Neuronal stem cell (in vitro differentiated cells): ENCODE measurements around the gene PLA2G2D.

Experiments
- DNase-seq: peaks from one replicate; pipeline ENCODE4 v3.0.0-alpha.2; 2013; ENCODE audit warnings: low spot score
- H2AFZ ChIP-seq: one replicate; pipeline ENCODE4 v1.6.1; 2013; ENCODE audit warnings: mild to moderate bottlenecking, low read length, inconsistent platforms
- H2AK5ac ChIP-seq: 2 replicates; pipeline ENCODE4 v1.6.1; 2013; ENCODE audit warnings: low read depth, mild to moderate bottlenecking, inconsistent platforms, low read length, moderate library complexity, mixed read lengths
- H2BK120ac ChIP-seq: 2 replicates; pipeline ENCODE4 v1.6.1; 2013; ENCODE audit warnings: low read depth, mild to moderate bottlenecking, inconsistent platforms, low read length, moderate library complexity, mixed read lengths
- H2BK12ac ChIP-seq: one replicate; pipeline ENCODE4 v1.6.1; 2013; ENCODE audit warnings: low read length, inconsistent platforms
- H2BK15ac ChIP-seq: 2 replicates; pipeline ENCODE4 v1.6.1; 2013; ENCODE audit warnings: mild to moderate bottlenecking, low read length, inconsistent platforms, mixed read lengths
- H2BK5ac ChIP-seq: one replicate; pipeline ENCODE4 v1.6.1; 2013; ENCODE audit warnings: inconsistent platforms, mild to moderate bottlenecking, low read length, moderate library complexity
- H3K14ac ChIP-seq: one replicate; pipeline ENCODE4 v1.6.1; 2013; ENCODE audit warnings: low read length, inconsistent platforms
- H3K18ac ChIP-seq: 2 replicates; pipeline ENCODE4 v1.6.1; 2013; ENCODE audit warnings: low read length, inconsistent platforms
- H3K23ac ChIP-seq: 2 replicates; pipeline ENCODE4 v1.6.1; 2013; ENCODE audit warnings: low read depth, mild to moderate bottlenecking, mixed read lengths, low read length, inconsistent platforms; ENCODE audit not compliant: poor library complexity
- H3K27ac ChIP-seq: replicated peaks from 3 replicates; pipeline ENCODE4 v1.5.1; 2013; ENCODE audit warnings: low read length, inconsistent platforms
- H3K27me3 ChIP-seq, 3 experiments: 2 replicates each; pipeline ENCODE4 v1.6.1; 2013; ENCODE audit warnings: low read length in 3 of 3, mild to moderate bottlenecking in 2 of 3, inconsistent platforms in 1 of 3, low read depth in 1 of 3, mixed read lengths in 1 of 3, moderate library complexity in 1 of 3; ENCODE audit not compliant: control insufficient read depth in 3 of 3, insufficient read depth in 3 of 3
- H3K36me3 ChIP-seq, 2 donors: replicated peaks in 1 of 2; 2 replicates each; pipeline ENCODE4 v1.6.1; 2013; ENCODE audit warnings: low read length in 2 of 2; ENCODE audit not compliant: control insufficient read depth in 2 of 2, insufficient read depth in 2 of 2
- H3K4ac ChIP-seq: 2 replicates; pipeline ENCODE4 v1.6.1; 2013; ENCODE audit warnings: inconsistent platforms, mild to moderate bottlenecking, low read length, moderate library complexity
- H3K4me1 ChIP-seq, 2 donors: 1 replicate in 1 of 2; 2 replicates in 1 of 2; pipeline ENCODE4 v1.6.1; 2013; ENCODE audit warnings: low read length in 2 of 2, low read depth in 1 of 2; ENCODE audit not compliant: control insufficient read depth in 2 of 2, insufficient read depth in 1 of 2
- H3K4me2 ChIP-seq: one replicate; pipeline ENCODE4 v1.6.1; 2013; ENCODE audit warnings: mild to moderate bottlenecking, low read length, inconsistent platforms; ENCODE audit not compliant: insufficient read depth, poor library complexity, severe bottlenecking
- H3K4me3 ChIP-seq, 2 donors: 2 replicates each; pipeline ENCODE4 v1.5.1; 2013; ENCODE audit warnings: low read length in 2 of 2, mild to moderate bottlenecking in 2 of 2, inconsistent platforms in 1 of 2, moderate library complexity in 1 of 2
- H3K79me1 ChIP-seq: one replicate; pipeline ENCODE4 v1.6.1; 2013; ENCODE audit warnings: low read depth, mild to moderate bottlenecking, inconsistent platforms, low read length, moderate library complexity
- H3K9ac ChIP-seq: one replicate; pipeline ENCODE4 v1.6.1; 2013; ENCODE audit warnings: mild to moderate bottlenecking, low read depth, low read length, inconsistent platforms; ENCODE audit not compliant: poor library complexity
- H3K9me3 ChIP-seq, 2 donors: replicated peaks in 1 of 2; 2 replicates each; pipeline versions ENCODE3 to v1.6.1; 2013; ENCODE audit warnings: low read length in 2 of 2, mild to moderate bottlenecking in 2 of 2, inconsistent platforms in 1 of 2, low read depth in 1 of 2, mixed read lengths in 1 of 2, moderate library complexity in 1 of 2; ENCODE audit not compliant: control insufficient read depth in 2 of 2, insufficient read depth in 1 of 2
- H4K8ac ChIP-seq: one replicate; pipeline ENCODE4 v1.6.1; 2013; ENCODE audit warnings: low read depth, mild to moderate bottlenecking, inconsistent platforms, low read length, moderate library complexity
- H4K91ac ChIP-seq: one replicate; pipeline ENCODE4 v1.6.1; 2013; ENCODE audit warnings: low read length, low read depth, mild to moderate bottlenecking, inconsistent platforms; ENCODE audit not compliant: poor library complexity
- WGBS, 2 donors: extraction: QIAGEN DNeasy Blood & Tissue Kit; methylation state at CpG; one replicate each; pipeline ENCODE4 v1.1.7; 2013; ENCODE audit warnings: missing lambda C conversion rate in 2 of 2, mixed read lengths in 1 of 2; ENCODE audit not compliant: insufficient read length in 2 of 2, insufficient replicate concordance in 1 of 2; ENCODE audit errors: extremely low coverage in 2 of 2; 5-methylcytosine and 5-hydroxymethylcytosine counted together

PLA2G2D gene

GRCh38 chr1:20126041-20126805 lies 6.9 kb upstream of the PLA2G2D start:
- Histone ChIP-seq H3K18ac (no peak overlapping the region), H4K91ac (no peak overlapping the region), H2AK5ac (no peak overlapping the region), H3K4me1 (peaks cover 2% of the 10 kb centered on the region in 2 donors), H2BK120ac (no peak overlapping the region), H3K4me2 (no peak overlapping the region), H3K4me3 (no peak overlapping the region), H3K23ac (no peak overlapping the region), H3K9ac (no peak overlapping the region), H3K36me3 (no peaks in the 10 kb centered on the region), H3K9me3 (no peaks in the 10 kb centered on the region), H2BK5ac (no peak overlapping the region), H3K27me3 (no peaks in the 10 kb centered on the region), H4K8ac (no peak overlapping the region), H3K4ac (no peak overlapping the region), H2AFZ (no peak overlapping the region), H3K79me1 (no peaks in the 10 kb centered on the region), H2BK15ac (no peak overlapping the region), H2BK12ac (no peak overlapping the region), H3K14ac (no peak overlapping the region), H3K27ac (no peak overlapping the region)
- WGBS, 2 donors: no CpG with 5 or more reads among the region's 9 CpGs
- no peak for DNase-seq

GRCh38 chr1:20125100-20125499 lies 5.8 kb upstream of the PLA2G2D start:
- no peak overlapping the region for H2AK5ac ChIP-seq
- no peak overlapping the region for H2BK5ac ChIP-seq
- H3K79me1 ChIP-seq: no peaks in the 10 kb centered on the region
- H3K4me1 ChIP-seq: peaks cover 2% of the 10 kb centered on the region in 2 donors
- H3K9me3 ChIP-seq: no peaks in the 10 kb centered on the region
- H3K18ac ChIP-seq: no peak overlapping the region
- H3K4me3 ChIP-seq: no peak overlapping the region
- no peak overlapping the region for H3K23ac ChIP-seq
- H3K4ac ChIP-seq: no peak overlapping the region
- H3K9ac ChIP-seq: no peak overlapping the region
- H3K36me3 ChIP-seq: no peaks in the 10 kb centered on the region
- no peak overlapping the region for H3K27ac ChIP-seq
- H2AFZ ChIP-seq: no peak overlapping the region
- H2BK12ac ChIP-seq: no peak overlapping the region
- H3K27me3 ChIP-seq: no peaks in the 10 kb centered on the region
- H2BK120ac ChIP-seq: no peak overlapping the region
- no peak overlapping the region for H4K8ac ChIP-seq
- H4K91ac ChIP-seq: no peak overlapping the region
- DNase-seq: no peak
- H2BK15ac ChIP-seq: no peak overlapping the region
- H3K14ac ChIP-seq: no peak overlapping the region
- WGBS, 2 donors: no CpG with 5 or more reads among the region's 10 CpGs
- no peak overlapping the region for H3K4me2 ChIP-seq

- Histone ChIP-seq H2AK5ac (no peak overlapping the region), H3K4me3 (no peak overlapping the region), H3K23ac (no peak overlapping the region), H3K27me3 (no peaks in the 10 kb centered on the region), H4K91ac (no peak overlapping the region), H2BK12ac (no peak overlapping the region), H2BK120ac (no peak overlapping the region), H3K18ac (no peak overlapping the region), H3K79me1 (no peaks in the 10 kb centered on the region), H2BK15ac (no peak overlapping the region), H3K4ac (no peak overlapping the region), H3K9me3 (no peaks in the 10 kb centered on the region), H3K4me2 (no peak overlapping the region), H2BK5ac (no peak overlapping the region), H4K8ac (no peak overlapping the region), H3K9ac (no peak overlapping the region), H2AFZ (no peak overlapping the region), H3K4me1 (peaks cover 2% of the 10 kb centered on the region in 2 donors), H3K14ac (no peak overlapping the region), H3K27ac (no peak overlapping the region), H3K36me3 (no peaks in the 10 kb centered on the region)
- WGBS, 2 donors: no CpG with 5 or more reads among the region's 7 CpGs
- no peak for DNase-seq
These were observed 5.2 kb upstream of the PLA2G2D start for GRCh38 chr1:20124456-20125057.

- Histone ChIP-seq H3K9me3 (no peaks in the 10 kb centered on the region), H3K9ac (no peak overlapping the region), H2AFZ (no peak overlapping the region), H3K27me3 (no peaks in the 10 kb centered on the region), H3K4me1 (peaks cover 2% of the 10 kb centered on the region in 2 donors), H2BK15ac (no peak overlapping the region), H3K4ac (no peak overlapping the region), H3K18ac (no peak overlapping the region), H2AK5ac (no peak overlapping the region), H4K91ac (no peak overlapping the region), H3K79me1 (no peaks in the 10 kb centered on the region), H3K4me3 (no peak overlapping the region), H3K23ac (no peak overlapping the region), H2BK120ac (no peak overlapping the region), H4K8ac (no peak overlapping the region), H3K27ac (no peak overlapping the region), H2BK5ac (no peak overlapping the region), H3K36me3 (no peaks in the 10 kb centered on the region), H3K4me2 (no peak overlapping the region), H2BK12ac (no peak overlapping the region), H3K14ac (no peak overlapping the region)
- WGBS, 2 donors: no CpG with 5 or more reads among the region's 10 CpGs
- no peak for DNase-seq
These were observed 4.6 kb upstream of the PLA2G2D start for GRCh38 chr1:20123722-20124455.
